ENCODE measurements around the gene NUP37. TPM values are rescaled to one million over a fixed set of nuclear protein-coding genes. Genes with fewer than 3 reads are reported as not detected.
"Not testable (repeated sequence)": the region's sequence is repeated elsewhere in the genome, so short reads cannot be mapped to it uniquely, and the experiment has no call there.

Gene NUP37, protein sequence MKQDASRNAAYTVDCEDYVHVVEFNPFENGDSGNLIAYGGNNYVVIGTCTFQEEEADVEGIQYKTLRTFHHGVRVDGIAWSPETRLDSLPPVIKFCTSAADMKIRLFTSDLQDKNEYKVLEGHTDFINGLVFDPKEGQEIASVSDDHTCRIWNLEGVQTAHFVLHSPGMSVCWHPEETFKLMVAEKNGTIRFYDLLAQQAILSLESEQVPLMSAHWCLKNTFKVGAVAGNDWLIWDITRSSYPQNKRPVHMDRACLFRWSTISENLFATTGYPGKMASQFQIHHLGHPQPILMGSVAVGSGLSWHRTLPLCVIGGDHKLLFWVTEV
- total RNA-seq (2022): 21.5 and 32.3 TPM in 2 replicates
- percentile 78 among the genes with signal in this experiment for Bru-seq, nascent RNA
- BruChase-seq, experiment 1, labeled RNA remaining after a 6-hour chase: percentile 54 among the genes with signal in this experiment
- BruChase-seq, experiment 2, labeled RNA remaining after a 2-hour chase: percentile 64 among the genes with signal in this experiment
- long read RNA-seq, transcript NUP37-209 (10 exons, 2,372 nt): major isoform, 29 of 34 reads
- long read RNA-seq, partial matches to known transcripts: 0 of 34 reads
- long read RNA-seq, other reads (novel, unspliced or antisense): 4 of 34 reads

DNA sequence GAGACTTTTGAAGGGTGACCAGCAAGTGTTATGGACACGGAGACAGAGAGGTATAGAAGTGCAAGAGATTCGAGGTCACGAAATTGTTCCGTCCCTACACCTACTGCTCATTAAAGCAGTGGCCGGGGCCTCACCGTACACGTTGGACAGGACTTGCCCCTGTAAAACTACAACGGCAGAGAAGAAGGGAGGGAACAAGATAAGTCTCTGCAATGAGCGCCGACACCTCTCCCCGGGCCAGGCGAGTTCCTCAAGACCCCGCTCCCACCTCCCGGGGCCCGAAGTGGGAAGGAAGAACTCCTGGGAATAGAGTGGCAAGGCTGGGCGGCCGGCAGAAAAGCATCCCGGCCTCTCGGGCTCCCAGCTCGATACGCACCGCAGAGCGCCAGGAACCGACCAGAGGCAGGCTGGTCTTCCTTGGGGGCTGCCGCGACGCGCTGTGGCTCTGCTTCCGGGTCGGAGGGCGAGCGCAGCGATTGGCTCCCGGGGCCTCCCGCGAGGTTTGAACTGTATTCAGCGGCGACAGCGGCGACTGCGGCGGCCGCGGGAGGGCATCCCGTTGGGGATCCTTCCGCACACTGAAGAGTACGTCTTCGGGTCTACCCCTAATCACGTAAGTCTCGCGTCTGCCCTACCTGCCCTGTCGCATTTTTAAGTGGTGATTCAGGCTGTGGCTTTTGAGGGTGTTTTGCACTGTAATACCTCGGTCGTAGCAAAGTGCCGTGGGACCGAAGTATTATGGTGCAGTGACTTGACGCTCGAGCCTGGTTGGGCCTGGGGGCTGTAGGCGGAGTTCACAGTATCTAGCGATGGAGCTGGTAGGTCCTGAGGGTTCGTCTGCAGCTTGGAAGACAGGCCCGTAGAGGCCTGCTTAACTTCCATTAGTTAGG lies at the start of gene NUP37, which contains the start of gene PARPBP:
TSS of gene NUP37 (minus strand) at position 441 of the 890 bp plus-strand sequence. CDS start 1,596 bp downstream, outside the sequence.
TSS of gene PARPBP (plus strand) at position 510 of the 890 bp plus-strand sequence. CDS start 3,706 bp downstream, outside the sequence.
- Mint-ChIP-seq H3K27me3 (ENCODE audit: insufficient read depth, unreplicated experiment) (no peaks in the 10 kb centered on the region), H3K9me3 (ENCODE audit: unreplicated experiment) (no peaks in the 10 kb centered on the region), H3K4me3 (ENCODE audit: unreplicated experiment) (peak within 1 kb of the TSS; percentile 91), H3K36me3 (ENCODE audit: insufficient read depth, unreplicated experiment) (peaks cover 29% of the 10 kb centered on the region), H3K4me1 (ENCODE audit: insufficient read depth, unreplicated experiment) (peaks cover 16% of the 10 kb centered on the region), H3K27ac (ENCODE audit: low read depth, unreplicated experiment) (peak within 1 kb of the TSS; percentile 97)
- ChIA-PET CTCF (interaction anchor here (0.8 to 1.4 kb wide), 2 partner anchors 23 to 24 kb away, joined by 3 to 4 read pairs; no protein-coding TSS in a partner anchor), POLR2A (interaction anchor here (0.6 to 1.5 kb wide), 7 partner anchors 23 to 713 kb away, joined by 3 read pairs; partner anchors contain the start of genes ARL1 and WASHC3)
- intact Hi-C loops (cut with micrococcal nuclease): no loop called here
- BruUV-seq (replicated peaks): no TSS peak
- TF ChIP-seq, protein P1, sequence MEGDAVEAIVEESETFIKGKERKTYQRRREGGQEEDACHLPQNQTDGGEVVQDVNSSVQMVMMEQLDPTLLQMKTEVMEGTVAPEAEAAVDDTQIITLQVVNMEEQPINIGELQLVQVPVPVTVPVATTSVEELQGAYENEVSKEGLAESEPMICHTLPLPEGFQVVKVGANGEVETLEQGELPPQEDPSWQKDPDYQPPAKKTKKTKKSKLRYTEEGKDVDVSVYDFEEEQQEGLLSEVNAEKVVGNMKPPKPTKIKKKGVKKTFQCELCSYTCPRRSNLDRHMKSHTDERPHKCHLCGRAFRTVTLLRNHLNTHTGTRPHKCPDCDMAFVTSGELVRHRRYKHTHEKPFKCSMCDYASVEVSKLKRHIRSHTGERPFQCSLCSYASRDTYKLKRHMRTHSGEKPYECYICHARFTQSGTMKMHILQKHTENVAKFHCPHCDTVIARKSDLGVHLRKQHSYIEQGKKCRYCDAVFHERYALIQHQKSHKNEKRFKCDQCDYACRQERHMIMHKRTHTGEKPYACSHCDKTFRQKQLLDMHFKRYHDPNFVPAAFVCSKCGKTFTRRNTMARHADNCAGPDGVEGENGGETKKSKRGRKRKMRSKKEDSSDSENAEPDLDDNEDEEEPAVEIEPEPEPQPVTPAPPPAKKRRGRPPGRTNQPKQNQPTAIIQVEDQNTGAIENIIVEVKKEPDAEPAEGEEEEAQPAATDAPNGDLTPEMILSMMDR (IDR thresholded peaks at IDR 0.05; ENCODE audit: unreplicated experiment): no peak
- DNase-seq (ENCODE audit: unreplicated experiment): peak; percentile 88

DNA sequence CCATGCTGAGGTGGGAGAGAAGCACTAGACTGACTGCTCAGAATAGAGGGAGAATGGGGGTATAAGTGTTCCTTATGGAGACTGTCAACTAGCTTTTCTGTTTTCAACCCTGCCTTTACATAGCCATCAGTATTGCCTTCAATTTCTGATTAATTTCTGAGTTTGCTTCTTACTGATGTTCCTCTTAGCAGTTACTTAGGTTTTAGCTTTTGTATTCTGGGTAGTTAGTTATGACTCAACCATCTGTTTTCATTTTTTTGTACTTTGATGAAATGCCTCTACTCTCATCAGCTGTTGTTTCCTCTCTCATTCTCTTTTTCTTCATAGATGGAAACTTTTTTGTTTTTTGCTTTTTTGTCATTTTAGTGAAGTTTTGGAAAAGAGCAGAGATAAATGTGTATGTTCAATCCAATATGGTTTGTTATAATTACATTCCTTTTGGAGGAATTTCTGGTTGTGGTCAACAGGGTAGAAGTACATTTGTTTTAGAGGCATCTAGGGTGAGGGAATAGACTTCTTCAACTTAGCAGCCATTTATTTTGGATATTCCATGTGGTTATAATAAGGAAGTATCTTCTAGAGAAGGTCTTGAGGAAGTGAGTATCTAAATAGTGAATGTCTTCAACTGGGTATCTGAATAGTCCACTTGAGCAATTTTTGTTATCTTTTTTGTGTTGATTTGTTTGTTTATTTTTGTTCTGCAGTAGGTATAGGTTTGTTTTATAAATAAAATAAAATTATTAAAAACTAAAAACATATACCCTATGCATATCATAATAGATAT lies 48.1 kb upstream of the NUP37 start:
- CTCF ChIA-PET: interaction anchor here (1.1 to 6.0 kb wide), 6 partner anchors 148 to 601 kb away, joined by 3 to 85 read pairs (median 12); no protein-coding TSS in a partner anchor
- Mint-ChIP-seq H3K4me3 (ENCODE audit: unreplicated experiment) (no peak overlapping the region), H3K36me3 (ENCODE audit: insufficient read depth, unreplicated experiment) (no peaks in the 10 kb centered on the region), H3K27me3 (ENCODE audit: insufficient read depth, unreplicated experiment) (no peaks in the 10 kb centered on the region), H3K9me3 (ENCODE audit: unreplicated experiment) (no peaks in the 10 kb centered on the region), H3K4me1 (ENCODE audit: insufficient read depth, unreplicated experiment) (no peaks in the 10 kb centered on the region), H3K27ac (ENCODE audit: low read depth, unreplicated experiment) (no peak overlapping the region)
- TF ChIP-seq, protein P1 (IDR thresholded peaks at IDR 0.05; ENCODE audit: unreplicated experiment): no peak
- BruUV-seq (replicated peaks): no TSS peak
- intact Hi-C loops (cut with micrococcal nuclease): no loop called here
- DNase-seq (ENCODE audit: unreplicated experiment): no peak
- POLR2A ChIA-PET: interaction anchor here (0.5 to 1.0 kb wide), 2 partner anchors 9 to 296 kb away, joined by 3 read pairs; no protein-coding TSS in a partner anchor

DNA sequence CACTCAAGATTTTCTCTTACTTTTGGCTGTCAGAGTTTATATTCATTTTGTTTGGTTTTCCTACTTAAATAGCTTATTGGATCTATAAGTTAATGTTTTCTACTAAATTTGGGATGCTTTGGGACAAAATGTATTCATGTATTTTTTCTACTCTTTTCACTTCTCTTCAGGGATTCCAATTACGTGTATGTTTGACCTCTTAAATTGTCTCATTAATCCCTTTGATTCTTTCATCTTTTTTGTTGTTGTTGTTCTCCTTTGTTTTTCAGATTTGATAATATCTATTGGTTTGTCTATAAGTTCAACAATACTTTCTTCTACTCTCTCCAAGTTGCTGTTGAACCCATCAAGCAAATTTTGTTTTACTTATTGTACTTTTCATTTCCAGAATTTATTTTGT lies 43.5 kb upstream of the NUP37 start:
- no peaks in the 10 kb centered on the region for H3K4me1 Mint-ChIP-seq (ENCODE audit: insufficient read depth, unreplicated experiment)
- ChIA-PET CTCF (interaction anchor here (4.3 kb wide), 1 partner anchor 320 kb away, joined by 27 read pairs; no protein-coding TSS in a partner anchor), POLR2A (no interaction called here)
- H3K36me3 Mint-ChIP-seq (ENCODE audit: insufficient read depth, unreplicated experiment): no peaks in the 10 kb centered on the region
- H3K9me3 Mint-ChIP-seq (ENCODE audit: unreplicated experiment): no peaks in the 10 kb centered on the region
- H3K27ac Mint-ChIP-seq (ENCODE audit: low read depth, unreplicated experiment): no peak overlapping the region
- H3K4me3 Mint-ChIP-seq (ENCODE audit: unreplicated experiment): no peak overlapping the region
- TF ChIP-seq, protein P1 (IDR thresholded peaks at IDR 0.05; ENCODE audit: unreplicated experiment): no peak
- no TSS peak for BruUV-seq (replicated peaks)
- intact Hi-C loops (cut with micrococcal nuclease): no loop called here
- DNase-seq (ENCODE audit: unreplicated experiment): no peak
- no peaks in the 10 kb centered on the region for H3K27me3 Mint-ChIP-seq (ENCODE audit: insufficient read depth, unreplicated experiment)

DNA sequence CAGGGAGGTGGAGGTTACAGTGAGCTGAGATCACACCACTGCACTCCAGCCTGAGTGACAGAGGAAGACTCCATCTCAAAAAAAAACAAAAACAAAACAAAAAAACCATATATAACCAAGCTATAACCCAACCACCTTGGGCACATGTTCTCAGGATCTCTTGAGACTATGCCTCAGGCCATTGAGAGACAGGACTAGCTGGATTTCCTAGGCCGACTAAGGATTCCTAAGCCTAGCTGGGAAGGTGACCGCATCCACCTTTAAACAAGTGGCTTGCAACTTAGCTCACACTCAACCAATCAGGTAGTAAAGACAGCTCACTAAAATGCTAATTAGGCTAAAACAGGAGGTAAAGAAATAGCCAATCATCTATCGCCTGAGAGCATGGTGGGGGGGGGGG lies 35.3 kb upstream of the NUP37 start:
- H3K4me3 Mint-ChIP-seq (ENCODE audit: unreplicated experiment); H3K27me3 Mint-ChIP-seq (ENCODE audit: insufficient read depth, unreplicated experiment); intact Hi-C loops (cut with micrococcal nuclease); BruUV-seq (replicated peaks); H3K9me3 Mint-ChIP-seq (ENCODE audit: unreplicated experiment); H3K4me1 Mint-ChIP-seq (ENCODE audit: insufficient read depth, unreplicated experiment); H3K27ac Mint-ChIP-seq (ENCODE audit: low read depth, unreplicated experiment); H3K36me3 Mint-ChIP-seq (ENCODE audit: insufficient read depth, unreplicated experiment); POLR2A ChIA-PET; DNase-seq (ENCODE audit: unreplicated experiment): not testable (repeated sequence)
- CTCF ChIA-PET: interaction anchor here (1.2 to 1.5 kb wide), 2 partner anchors 14 to 213 kb away, joined by 4 to 5 read pairs; no protein-coding TSS in a partner anchor

DNA sequence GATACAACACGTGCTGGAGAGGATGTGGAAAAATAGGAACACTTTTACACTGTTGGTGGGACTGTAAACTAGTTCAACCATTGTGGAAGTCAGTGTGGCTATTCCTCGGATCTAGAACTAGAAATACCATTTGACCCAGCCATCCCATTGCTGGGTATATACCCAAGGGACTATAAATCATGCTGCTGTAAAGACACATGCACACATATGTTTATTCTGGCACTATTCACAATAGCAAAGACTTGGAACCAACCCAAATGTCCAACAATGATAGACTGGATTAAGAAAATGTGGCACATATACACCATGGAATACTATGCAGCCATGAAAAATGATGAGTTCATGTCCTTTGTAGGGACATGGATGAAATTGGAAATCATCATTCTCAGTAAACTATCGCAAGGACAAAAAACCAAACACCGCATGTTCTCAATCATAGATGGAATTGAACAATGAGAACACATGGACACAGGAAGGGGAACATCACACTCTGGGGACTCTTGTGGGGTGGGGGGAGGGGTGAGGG lies 27.2 kb upstream of the NUP37 start:
- H3K27ac Mint-ChIP-seq (ENCODE audit: low read depth, unreplicated experiment); H3K4me1 Mint-ChIP-seq (ENCODE audit: insufficient read depth, unreplicated experiment); CTCF ChIA-PET; H3K9me3 Mint-ChIP-seq (ENCODE audit: unreplicated experiment); DNase-seq (ENCODE audit: unreplicated experiment); H3K27me3 Mint-ChIP-seq (ENCODE audit: insufficient read depth, unreplicated experiment); H3K36me3 Mint-ChIP-seq (ENCODE audit: insufficient read depth, unreplicated experiment); intact Hi-C loops (cut with micrococcal nuclease); H3K4me3 Mint-ChIP-seq (ENCODE audit: unreplicated experiment); BruUV-seq (replicated peaks); POLR2A ChIA-PET: not testable (repeated sequence)
